Psoas muscle (tissue), 8 donors: ENCODE measurements around the gene PI4KA. TPM values are rescaled to one million over a fixed set of nuclear protein-coding genes. Genes with fewer than 3 reads are reported as not detected.

Source experiments
- ATAC-seq, 4 donors: fragments of 200-7000 bp; cut with Tn5 transposase; one replicate each; pipeline ENCODE4 v1.9.1; 2020; ENCODE audit warnings: moderate library complexity in 3 of 4, mild to moderate bottlenecking in 2 of 4
- DNase-seq, 2 donors: peaks; one replicate each; pipeline ENCODE4 v3.0.0-alpha.2; 2020
- H3K27ac ChIP-seq: fragments of 200-600 bp; one replicate; pipeline ENCODE4 v1.8.0; 2022
- H3K27me3 ChIP-seq, 3 donors: fragments of 200-600 bp in 1 of 3; one replicate each; pipeline versions ENCODE4 v1.6.1 to v1.8.0; 2013 to 2022; ENCODE audit warnings: low read length in 2 of 3, mild to moderate bottlenecking in 2 of 3, moderate library complexity in 1 of 3; ENCODE audit not compliant: insufficient read depth in 3 of 3
- H3K36me3 ChIP-seq, 2 donors: fragments of 200-600 bp in 1 of 2; one replicate each; pipeline versions ENCODE4 v1.6.1 to v1.8.0; 2013 to 2022; ENCODE audit warnings: low read depth in 1 of 2, mild to moderate bottlenecking in 1 of 2, moderate library complexity in 1 of 2; ENCODE audit not compliant: insufficient read depth in 1 of 2
- H3K4me1 ChIP-seq: fragments of 200-600 bp; one replicate; pipeline ENCODE4 v1.8.0; 2022
- H3K4me3 ChIP-seq: fragments of 200-600 bp; one replicate; pipeline ENCODE4 v1.8.0; 2022; ENCODE audit warnings: mild to moderate bottlenecking
- H3K9me3 ChIP-seq: fragments of 200-600 bp; one replicate; pipeline ENCODE4 v1.8.0; 2022
- CTCF ChIP-seq: fragments of 200-600 bp; IDR thresholded peaks from one replicate; pipeline ENCODE4 v1.8.0; 2022; ENCODE audit warnings: antibody characterized with exemption
- WGBS, 3 donors: extraction: QIAGEN DNeasy Blood & Tissue Kit; methylation state at CpG; one replicate each; pipeline versions ENCODE4 v1.1.6 to v1.1.7; 2013; 5-methylcytosine and 5-hydroxymethylcytosine counted together
- intact Hi-C, 2 donors: fragments of 100-400 bp; cut with DNase I; formaldehyde crosslinking; loops; one replicate each; pipeline versions ENCODE4 v1.11.0 to v1.14.2; 2022
- polyA plus RNA-seq, 3 donors: library from polyadenylated mRNA; stranded (reverse); fragments of 200-250 nt; gene quantifications; one replicate each; pipeline ENCODE4 v1.2.3, GENCODE V29; 2013
- total RNA-seq, 4 donors: library from RNA; stranded (reverse); fragmentation: NEBNext Ultra II Directional in 2 of 4; extraction: Animal tissue kit (Norgen Biotek cat#: 25700) in 2 of 4; gene quantifications; one replicate each; pipeline versions ENCODE4 v1.2.1 to v1.2.4, GENCODE V29; 2021 to 2023
- donor health status: healthy with polysubstance abuse.
- donor health status: DM: no; HTN: no; CAD: no; lungs with moderate emphysema.
- donor health status: Bipolar disorder and iron deficiency.
- donor health status: healthy.
- donor health status: DM: yes; HTN: yes; CAD: no.
- donor health status: DM: no; HTN: no; CAD: no.
- donor health status: DM: no; HTN: no; CAD: no.
- donor health status: DM: yes; HTN: yes; CAD: no.

The PI4KA gene
- total and polyA plus RNA-seq, 7 donors = 22.7 to 52.6 (median 41.0) TPM

GRCh38 chr22:20811171-20811570, 47.4 kb downstream of the PI4KA start:
- H3K27ac ChIP-seq = no peak overlapping the region
- peaks cover 15 to 97% of the 10 kb centered on the region in 2 donors for H3K36me3 ChIP-seq
- ATAC-seq = no peak
- no peaks in the 10 kb centered on the region for H3K27me3 ChIP-seq
- H3K4me1 ChIP-seq = no peaks in the 10 kb centered on the region
- TF ChIP-seq CTCF = no peak
- H3K9me3 ChIP-seq = no peaks in the 10 kb centered on the region
- H3K4me3 ChIP-seq = no peak overlapping the region
- no peak for DNase-seq
- 93 to 96% (median 95%) methylated on average over 1 of the region's 1 CpG for WGBS, 3 donors
- intact Hi-C loops = no loop called here

- no peak for DNase-seq
- Histone ChIP-seq H3K27ac (no peak overlapping the region), H3K27me3 (no peaks in the 10 kb centered on the region), H3K4me1 (no peaks in the 10 kb centered on the region), H3K9me3 (no peaks in the 10 kb centered on the region), H3K36me3 (peaks cover 15 to 97% of the 10 kb centered on the region in 2 donors), H3K4me3 (no peak overlapping the region)
- ATAC-seq = no peak
- WGBS, 3 donors = 90 to 96% (median 92%) methylated on average over 9 of the region's 9 CpGs
- intact Hi-C loops = no loop called here
- no peak for TF ChIP-seq CTCF
Observed at GRCh38 chr22:20810645-20811044, 48.0 kb downstream of the PI4KA start.

- intact Hi-C loops = no loop called here
- Histone ChIP-seq H3K4me3 (no peak overlapping the region), H3K27ac (no peak overlapping the region), H3K9me3 (no peaks in the 10 kb centered on the region), H3K36me3 (peaks cover 17 to 97% of the 10 kb centered on the region in 2 donors), H3K27me3 (no peaks in the 10 kb centered on the region), H3K4me1 (no peaks in the 10 kb centered on the region)
- no peak for TF ChIP-seq CTCF
- no peak for ATAC-seq
- no peak for DNase-seq
- 92 to 96% (median 92%) methylated on average over 6 of the region's 6 CpGs for WGBS, 3 donors
Observed at GRCh38 chr22:20809538-20810185, 48.9 kb downstream of the PI4KA start.

GRCh38 chr22:20808844-20809243, 49.8 kb downstream of the PI4KA start:
- no peak for TF ChIP-seq CTCF
- Histone ChIP-seq H3K9me3 (no peaks in the 10 kb centered on the region), H3K27ac (no peak overlapping the region), H3K4me1 (no peaks in the 10 kb centered on the region), H3K36me3 (peaks cover 19 to 97% of the 10 kb centered on the region in 2 donors), H3K4me3 (no peak overlapping the region), H3K27me3 (no peaks in the 10 kb centered on the region)
- 81 to 91% (median 88%) methylated on average over 4 of the region's 4 CpGs for WGBS, 3 donors
- DNase-seq (no peak), ATAC-seq (no peak)
- intact Hi-C loops = no loop called here

- DNase-seq (no peak), ATAC-seq (peak; percentile 37 to 80 (median 67))
- Histone ChIP-seq H3K4me1 (no peaks in the 10 kb centered on the region), H3K27ac (no peak overlapping the region), H3K36me3 (peaks cover 15 to 97% of the 10 kb centered on the region in 2 donors), H3K4me3 (no peak overlapping the region), H3K27me3 (no peaks in the 10 kb centered on the region), H3K9me3 (no peaks in the 10 kb centered on the region)
- intact Hi-C loops = no loop called here
- TF ChIP-seq CTCF = no peak
- 81 to 88% (median 88%) methylated on average over 4 of the region's 4 CpGs for WGBS, 3 donors
Observed at GRCh38 chr22:20807315-20807752, 51.3 kb downstream of the PI4KA start.
